Stomach (tissue), 4 donors: ENCODE measurements around the gene GUK1.

ENCODE experiments used
- CTCF ChIP-seq, 7 experiments: fragments of 450-650 bp in 4 of 7; fragments of 200-600 bp in 3 of 7; sonication (generic) in 3 of 7; IDR thresholded peaks; one replicate each; pipeline ENCODE4 v1.5.1; 2016 to 2019; ENCODE audit warnings: antibody characterized with exemption in 7 of 7, control low read depth in 2 of 7, mild to moderate bottlenecking in 1 of 7
- POLR2AphosphoS5 ChIP-seq, 3 donors: sonication (generic); formaldehyde crosslinking; IDR thresholded peaks; one replicate each; pipeline ENCODE4 v1.6.1; 2016; ENCODE audit warnings: antibody characterized with exemption in 3 of 3

DNA sequence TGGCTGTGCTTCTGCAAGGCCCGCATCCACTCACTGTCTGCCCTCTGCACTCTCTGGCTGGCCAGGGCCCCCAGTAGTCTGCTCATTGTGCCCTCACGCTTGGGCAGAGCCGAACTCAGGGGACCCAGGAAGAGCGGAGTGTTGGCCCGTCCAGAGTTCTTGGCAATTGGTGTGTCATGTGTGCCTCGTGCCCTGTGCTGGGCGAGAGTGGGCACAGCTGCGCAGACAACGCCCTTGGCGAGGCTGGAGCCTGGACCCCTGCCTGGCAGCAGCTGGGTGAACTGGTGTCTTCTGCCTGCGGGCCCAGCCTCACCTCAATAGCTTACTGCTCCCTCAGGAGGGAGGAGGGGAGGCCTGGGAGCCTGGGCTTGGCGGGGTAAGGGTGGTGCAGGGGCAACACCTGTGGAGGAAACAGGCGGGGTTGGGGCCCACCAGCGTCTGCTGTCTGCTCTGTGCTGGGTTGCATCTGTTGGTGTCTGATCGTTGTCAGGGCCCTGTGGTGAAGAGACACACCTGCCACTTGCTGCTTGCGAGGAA, 2.1 kb downstream of the GUK1 start:
- TF ChIP-seq POLR2AphosphoS5 (IDR thresholded peaks at IDR 0.05), result no peak
- no peak for TF ChIP-seq CTCF (IDR thresholded peaks at IDR 0.05)
